PC-3 (cell line): ENCODE results near the gene TGFB2.

ENCODE experiments used
- EZH2 ChIP-seq: fragments of 300-600 bp; sonication (generic); IDR thresholded peaks from one replicate; pipeline ENCODE4 v1.6.1; 2017; ENCODE audit warnings: antibody characterized with exemption, mild to moderate bottlenecking, low read length; ENCODE audit not compliant: unreplicated experiment
- TF ChIP-seq, protein P1 (sequence below): fragments of 300-600 bp; sonication (generic); conservative IDR thresholded peaks from 2 replicates; pipeline ENCODE4 v1.5.1; 2017; ENCODE audit warnings: antibody characterized with exemption, low read depth, mild to moderate bottlenecking, low read length

DNA sequence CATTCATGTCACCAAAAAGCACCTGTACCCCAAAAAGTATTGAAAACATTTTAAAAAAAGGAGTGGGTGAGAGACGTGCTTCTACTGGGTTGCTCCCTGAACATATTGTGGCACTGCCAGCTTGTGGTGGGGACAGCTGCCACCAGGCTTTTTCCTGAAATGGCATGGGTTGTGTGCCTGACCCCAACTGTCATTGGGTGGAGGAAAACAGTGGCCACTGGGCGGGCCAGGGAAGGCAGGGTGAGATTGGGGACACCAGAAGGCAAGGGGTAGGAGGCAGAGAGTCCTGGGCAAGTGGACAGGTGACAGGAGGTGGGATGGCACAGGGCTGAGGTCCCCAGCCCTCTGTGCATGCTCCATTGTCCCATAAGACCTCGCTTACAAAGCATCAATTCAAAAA is 55.5 kb downstream of the TGFB2 start:
- TF ChIP-seq, protein P1, sequence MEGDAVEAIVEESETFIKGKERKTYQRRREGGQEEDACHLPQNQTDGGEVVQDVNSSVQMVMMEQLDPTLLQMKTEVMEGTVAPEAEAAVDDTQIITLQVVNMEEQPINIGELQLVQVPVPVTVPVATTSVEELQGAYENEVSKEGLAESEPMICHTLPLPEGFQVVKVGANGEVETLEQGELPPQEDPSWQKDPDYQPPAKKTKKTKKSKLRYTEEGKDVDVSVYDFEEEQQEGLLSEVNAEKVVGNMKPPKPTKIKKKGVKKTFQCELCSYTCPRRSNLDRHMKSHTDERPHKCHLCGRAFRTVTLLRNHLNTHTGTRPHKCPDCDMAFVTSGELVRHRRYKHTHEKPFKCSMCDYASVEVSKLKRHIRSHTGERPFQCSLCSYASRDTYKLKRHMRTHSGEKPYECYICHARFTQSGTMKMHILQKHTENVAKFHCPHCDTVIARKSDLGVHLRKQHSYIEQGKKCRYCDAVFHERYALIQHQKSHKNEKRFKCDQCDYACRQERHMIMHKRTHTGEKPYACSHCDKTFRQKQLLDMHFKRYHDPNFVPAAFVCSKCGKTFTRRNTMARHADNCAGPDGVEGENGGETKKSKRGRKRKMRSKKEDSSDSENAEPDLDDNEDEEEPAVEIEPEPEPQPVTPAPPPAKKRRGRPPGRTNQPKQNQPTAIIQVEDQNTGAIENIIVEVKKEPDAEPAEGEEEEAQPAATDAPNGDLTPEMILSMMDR = no peak
- no peak for TF ChIP-seq EZH2
